ENCODE results near the gene CPSF6. TPM values are rescaled to one million over a fixed set of nuclear protein-coding genes. Genes with fewer than 3 reads are reported as not detected.
A peak's percentile ranks its signal among the peaks of the same experiment; 100 is the strongest.
"Not testable (repeated sequence)": the region's sequence is repeated elsewhere in the genome, so short reads cannot be mapped to it uniquely, and the experiment has no call there.

CPSF6 gene
- total RNA-seq, 1 experiment from 2014 or later: 26.5 TPM

GRCh38 chr12:69252033-69252432, 12.7 kb downstream of the CPSF6 start:
- peak; percentile 9 for DNase-seq (ENCODE audit: low read depth, low spot score)
- in situ Hi-C loops (cut with HindIII; ENCODE audit: low pct_unique_long_range_greater_than_20kb, low sequenced_read_pairs): no loop called here

DNA sequence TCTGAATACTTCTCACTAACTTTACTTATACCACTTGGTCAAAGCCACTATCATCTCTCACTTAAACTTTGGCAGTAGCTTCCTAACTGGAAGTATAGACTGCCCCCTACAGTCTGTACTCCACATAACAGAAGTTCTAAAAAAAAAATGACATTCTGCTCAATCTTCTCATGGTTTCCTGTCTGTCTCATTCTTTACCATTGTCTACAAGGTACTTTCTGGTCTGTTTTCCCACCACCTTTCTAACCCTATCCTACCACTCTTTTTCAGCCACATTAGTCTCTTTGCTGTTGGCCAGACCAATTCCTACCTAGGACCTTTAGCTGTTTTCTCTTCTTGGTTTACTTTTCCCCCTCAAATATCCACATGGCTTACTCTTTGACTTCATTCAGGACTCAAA, 14.7 kb downstream of the CPSF6 start:
- peak; percentile 78 for DNase-seq (ENCODE audit: low read depth, low spot score)
- in situ Hi-C loops (cut with HindIII; ENCODE audit: low pct_unique_long_range_greater_than_20kb, low sequenced_read_pairs): no loop called here

- no peak for DNase-seq (ENCODE audit: low read depth, low spot score)
- in situ Hi-C loops (cut with HindIII; ENCODE audit: low pct_unique_long_range_greater_than_20kb, low sequenced_read_pairs): no loop called here
Observed at GRCh38 chr12:69254862-69255261, 15.5 kb downstream of the CPSF6 start.

- in situ Hi-C loops (cut with HindIII; ENCODE audit: low pct_unique_long_range_greater_than_20kb, low sequenced_read_pairs): no loop called here
- no peak for DNase-seq (ENCODE audit: low read depth, low spot score)
Observed at GRCh38 chr12:69258655-69259054, 19.3 kb downstream of the CPSF6 start.

DNA sequence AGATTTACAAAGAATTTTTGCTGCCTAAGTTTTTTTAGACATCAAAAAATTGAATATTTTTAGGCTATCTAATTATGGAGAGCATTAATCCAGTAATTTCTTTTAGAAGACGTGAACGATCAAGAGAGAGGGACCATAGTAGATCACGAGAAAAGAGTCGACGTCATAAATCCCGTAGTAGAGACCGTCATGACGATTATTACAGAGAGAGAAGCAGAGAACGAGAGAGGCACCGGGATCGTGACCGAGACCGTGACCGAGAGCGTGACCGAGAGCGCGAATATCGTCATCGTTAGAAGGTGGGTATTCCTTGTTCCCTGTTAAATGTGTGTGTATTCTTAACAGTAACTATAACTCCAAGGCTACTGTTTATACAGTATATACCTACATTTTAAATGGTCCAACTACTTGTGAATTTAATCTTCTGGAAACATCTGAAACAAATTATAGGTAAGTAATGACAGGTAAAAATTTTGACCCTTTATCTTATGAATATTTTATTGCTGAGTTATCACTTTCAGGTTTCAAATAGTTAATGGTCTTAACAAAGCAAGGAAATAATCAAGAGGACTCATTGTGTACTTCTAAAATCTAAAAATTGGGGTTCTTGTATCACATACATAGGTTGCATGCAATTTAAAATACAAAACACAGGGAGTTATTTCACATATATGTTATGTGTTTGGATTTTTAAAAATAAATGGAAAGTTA, 23.1 kb downstream of the CPSF6 start:
- DNase-seq (ENCODE audit: low read depth, low spot score): no peak
- in situ Hi-C loops (cut with HindIII; ENCODE audit: low pct_unique_long_range_greater_than_20kb, low sequenced_read_pairs): no loop called here

- in situ Hi-C loops (cut with HindIII; ENCODE audit: low pct_unique_long_range_greater_than_20kb, low sequenced_read_pairs): no loop called here
- DNase-seq (ENCODE audit: low read depth, low spot score): no peak
Observed at GRCh38 chr12:69265205-69265604, 25.8 kb downstream of the CPSF6 start.

- DNase-seq (ENCODE audit: low read depth, low spot score); in situ Hi-C loops (cut with HindIII; ENCODE audit: low pct_unique_long_range_greater_than_20kb, low sequenced_read_pairs): not testable (repeated sequence)
Observed at GRCh38 chr12:69265633-69266032, 26.3 kb downstream of the CPSF6 start.

- DNase-seq (ENCODE audit: low read depth, low spot score): peak; percentile 80
- in situ Hi-C loops (cut with HindIII; ENCODE audit: low pct_unique_long_range_greater_than_20kb, low sequenced_read_pairs): no loop called here
Observed at GRCh38 chr12:69266036-69266635, 26.8 kb downstream of the CPSF6 start.

DNA sequence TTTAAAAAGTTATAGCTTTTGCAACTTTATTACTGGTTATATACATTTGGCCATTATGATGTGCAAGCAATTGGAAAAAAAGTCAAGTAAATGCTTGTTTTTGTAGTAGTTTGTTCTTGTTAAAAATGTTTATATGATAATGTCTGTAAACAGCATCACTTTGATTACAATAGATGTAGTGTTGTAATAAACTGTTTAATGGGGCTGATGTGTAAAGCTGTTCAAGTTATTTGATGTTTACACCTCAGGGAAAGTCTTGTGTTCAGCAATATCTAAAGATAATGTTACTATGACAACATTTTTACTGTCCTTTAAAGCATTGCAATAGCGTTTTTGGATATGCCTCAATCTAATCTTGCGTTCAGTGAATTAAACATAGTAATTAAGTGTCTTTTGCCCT, 30.4 kb downstream of the CPSF6 start:
- DNase-seq (ENCODE audit: low read depth, low spot score): no peak
- in situ Hi-C loops (cut with HindIII; ENCODE audit: low pct_unique_long_range_greater_than_20kb, low sequenced_read_pairs): no loop called here

DNA sequence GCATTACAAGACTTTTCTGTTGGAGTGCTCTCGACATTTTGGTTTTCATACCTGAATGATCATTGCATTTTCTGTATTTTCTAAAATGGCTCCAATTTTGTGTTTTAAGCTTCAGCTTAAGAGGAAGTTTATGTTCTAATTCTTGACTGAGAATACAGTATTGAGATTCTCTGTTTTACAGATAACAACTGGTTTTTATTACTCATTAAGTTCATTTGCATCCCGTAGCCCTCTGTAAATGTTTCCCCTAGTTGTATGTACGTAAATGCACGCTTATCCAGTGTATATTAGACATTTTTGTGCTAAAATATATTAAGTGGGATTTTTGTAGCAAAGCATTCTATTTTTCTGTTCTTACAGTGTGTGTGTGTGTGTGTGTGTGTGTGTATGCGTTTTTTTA, 33.1 kb downstream of the CPSF6 start:
- in situ Hi-C loops (cut with HindIII; ENCODE audit: low pct_unique_long_range_greater_than_20kb, low sequenced_read_pairs): no loop called here
- no peak for DNase-seq (ENCODE audit: low read depth, low spot score)

DNA sequence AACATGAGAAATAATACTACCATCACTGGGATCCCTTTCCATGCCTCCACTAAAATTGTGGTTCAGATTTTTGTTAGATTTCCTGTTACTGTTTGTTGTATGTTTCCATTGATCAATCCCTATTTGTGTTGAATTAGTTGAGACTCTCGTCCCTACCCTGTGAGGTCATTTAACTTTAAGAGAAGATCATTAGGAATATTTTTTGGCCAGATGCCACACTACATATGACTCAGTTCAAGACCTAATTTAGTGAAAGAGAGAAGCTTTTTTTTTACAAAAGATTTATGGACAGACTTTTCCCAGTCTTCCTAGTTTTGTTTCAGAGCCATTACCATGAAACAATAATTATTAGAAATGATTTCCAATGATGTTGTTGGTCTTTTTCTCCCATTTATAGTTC, 35.5 kb downstream of the CPSF6 start:
- DNase-seq (ENCODE audit: low read depth, low spot score): no peak
- in situ Hi-C loops (cut with HindIII; ENCODE audit: low pct_unique_long_range_greater_than_20kb, low sequenced_read_pairs): no loop called here

DNA sequence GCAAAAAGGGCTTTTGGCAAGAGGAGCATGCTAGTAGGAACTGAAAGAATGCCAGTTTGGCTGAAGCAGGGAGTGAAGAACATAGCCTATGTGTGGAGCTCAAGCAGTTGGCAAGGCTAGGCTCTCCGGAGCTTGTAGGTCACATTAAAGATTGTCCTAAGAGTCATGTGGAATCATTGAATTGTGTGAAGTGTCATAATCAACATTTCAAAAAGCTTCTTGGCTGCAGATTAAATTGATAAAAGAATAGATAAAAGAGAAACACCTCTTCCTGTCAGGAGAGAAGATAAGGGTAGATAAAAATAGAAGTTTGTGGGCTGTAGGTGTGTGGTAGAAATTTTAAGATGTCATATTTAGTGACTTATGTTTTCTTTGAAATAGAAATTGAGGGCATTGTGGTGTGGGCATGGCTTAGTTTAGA, 36.1 kb downstream of the CPSF6 start:
- in situ Hi-C loops (cut with HindIII; ENCODE audit: low pct_unique_long_range_greater_than_20kb, low sequenced_read_pairs): no loop called here
- DNase-seq (ENCODE audit: low read depth, low spot score): no peak

DNA sequence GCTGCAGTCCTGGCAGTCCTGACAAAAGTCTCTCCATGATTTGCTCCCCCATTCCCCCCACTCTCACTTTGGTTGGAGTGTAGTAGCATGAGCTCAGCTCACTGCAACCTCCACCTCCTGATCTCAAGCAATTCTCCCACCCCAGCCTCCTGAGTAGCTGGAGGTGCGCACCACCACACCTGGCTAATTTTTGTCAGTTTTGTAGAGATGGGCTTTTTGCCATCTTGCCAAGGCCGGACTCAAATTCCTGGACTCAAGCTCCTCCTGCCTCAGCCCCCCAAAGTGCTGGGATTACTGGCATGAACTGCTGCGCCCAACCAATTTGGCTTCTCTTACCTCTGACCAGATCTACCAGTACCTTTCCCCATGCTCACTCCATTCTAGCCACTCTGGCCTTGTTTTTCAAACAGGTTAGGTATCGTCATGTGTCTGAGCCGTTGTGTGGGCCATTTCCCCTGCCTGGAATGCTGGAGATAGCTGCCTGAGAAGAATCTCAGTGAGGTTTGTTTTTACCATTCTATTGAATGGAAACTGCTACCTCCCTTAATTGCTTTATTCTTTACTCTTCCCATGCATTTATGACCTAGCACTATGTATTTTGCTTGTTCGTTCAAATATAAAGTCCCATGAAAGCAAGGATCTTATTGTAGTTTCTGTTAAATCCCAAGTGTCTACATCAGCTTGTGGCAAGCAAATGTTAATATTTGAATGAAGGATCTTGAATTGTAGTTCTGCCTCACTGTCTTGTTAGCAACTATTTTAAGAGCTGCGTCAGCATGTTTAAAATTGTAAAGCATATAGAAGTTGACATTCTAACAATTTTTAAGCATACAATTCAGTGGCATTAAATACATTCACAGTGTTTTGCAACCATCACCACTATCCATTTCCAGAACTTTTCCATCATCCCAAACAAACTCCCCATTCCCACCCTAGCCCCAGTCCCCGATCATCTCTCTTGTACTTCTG, 39.7 kb downstream of the CPSF6 start:
- DNase-seq (ENCODE audit: low read depth, low spot score): no peak
- in situ Hi-C loops (cut with HindIII; ENCODE audit: low pct_unique_long_range_greater_than_20kb, low sequenced_read_pairs): no loop called here

- in situ Hi-C loops (cut with HindIII; ENCODE audit: low pct_unique_long_range_greater_than_20kb, low sequenced_read_pairs): no loop called here
Observed at GRCh38 chr12:69284131-69284530, 44.8 kb downstream of the CPSF6 start.

DNA sequence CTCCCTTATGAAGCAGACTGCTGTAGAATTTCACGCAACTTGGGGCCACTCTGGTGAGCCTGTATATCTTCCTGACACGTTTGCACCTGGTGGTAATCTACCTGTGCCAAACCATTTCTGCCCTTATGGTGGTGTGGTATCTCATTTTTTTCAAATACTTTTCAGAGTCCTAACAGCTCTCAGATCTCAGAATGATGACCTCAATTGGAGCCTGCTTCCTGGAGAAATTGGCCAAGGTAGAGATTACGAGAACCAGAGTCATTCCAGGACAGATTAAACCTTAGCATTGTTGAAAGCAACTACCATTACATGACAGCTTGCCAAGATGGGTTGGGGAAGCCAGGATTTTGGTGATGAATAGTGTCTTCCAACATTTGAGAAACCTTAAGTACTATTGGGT, 48.2 kb downstream of the CPSF6 start:
- in situ Hi-C loops (cut with HindIII; ENCODE audit: low pct_unique_long_range_greater_than_20kb, low sequenced_read_pairs): no loop called here
- no peak for DNase-seq (ENCODE audit: low read depth, low spot score)

More at GRCh38 chr12:69284131-69284530, 44.8 kb downstream of the CPSF6 start:
- DNase-seq (ENCODE audit: low read depth, low spot score): peak; percentile 64

- DNase-seq (ENCODE audit: low read depth, low spot score): peak; percentile 91
- in situ Hi-C loops (cut with HindIII; ENCODE audit: low pct_unique_long_range_greater_than_20kb, low sequenced_read_pairs): no loop called here
Observed at GRCh38 chr12:69290545-69291277, 51.3 kb downstream of the CPSF6 start.

GRCh38 chr12:69291278-69291593, 51.9 kb downstream of the CPSF6 start:
- no peak for DNase-seq (ENCODE audit: low read depth, low spot score)
- in situ Hi-C loops (cut with HindIII; ENCODE audit: low pct_unique_long_range_greater_than_20kb, low sequenced_read_pairs): no loop called here

- DNase-seq (ENCODE audit: low read depth, low spot score): no peak
- in situ Hi-C loops (cut with HindIII; ENCODE audit: low pct_unique_long_range_greater_than_20kb, low sequenced_read_pairs): no loop called here
Observed at GRCh38 chr12:69298133-69298532, 58.8 kb downstream of the CPSF6 start.

All from SK-MEL-5 (cell line).